Prostate gland (tissue), 2 donors: ENCODE results near the gene SH2D3A. TPM values are rescaled to one million over a fixed set of nuclear protein-coding genes. Genes with fewer than 3 reads are reported as not detected.

Source experiments
- DNase-seq: peaks from one replicate; pipeline ENCODE4 v3.0.0-alpha.2; 2019; ENCODE audit warnings: low spot score
- H3K27ac ChIP-seq, 2 donors: fragments of 200-600 bp; sonication (generic); 2 replicates each; pipeline ENCODE4 v1.5.1; 2017 to 2019
- H3K27me3 ChIP-seq: fragments of 200-600 bp; sonication (generic); replicated peaks from 2 replicates; pipeline ENCODE4 v1.5.1; 2019; ENCODE audit not compliant: insufficient read depth
- H3K36me3 ChIP-seq, 2 donors: fragments of 200-600 bp; sonication (generic); 1 replicate in 1 of 2; 2 replicates in 1 of 2; pipeline versions ENCODE4 v1.5.1 to v1.8.1; 2017 to 2019
- H3K4me1 ChIP-seq: fragments of 200-600 bp; sonication (generic); replicated peaks from 2 replicates; pipeline ENCODE4 v1.5.1; 2019
- H3K4me3 ChIP-seq, 2 donors: fragments of 200-600 bp; sonication (generic); 2 replicates each; pipeline ENCODE4 v1.5.1; 2017 to 2019
- H3K9me3 ChIP-seq: fragments of 200-600 bp; sonication (generic); 2 replicates; pipeline ENCODE4 v1.5.1; 2017
- CTCF ChIP-seq, 4 experiments: fragments of 200-600 bp in 2 of 4; fragments of 450-650 bp in 2 of 4; sonication (generic) in 2 of 4; IDR thresholded peaks; 1 replicate in 3 of 4; 2 replicates in 1 of 4; pipeline ENCODE4 v1.5.1; 2016 to 2019; ENCODE audit warnings: antibody characterized with exemption in 4 of 4, mild to moderate bottlenecking in 2 of 4, moderate library complexity in 2 of 4
- POLR2A ChIP-seq: fragments of 450-650 bp; IDR thresholded peaks from one replicate; pipeline ENCODE4 v1.6.1; 2016; ENCODE audit warnings: antibody characterized with exemption, mild to moderate bottlenecking
- POLR2AphosphoS5 ChIP-seq: sonication (generic); formaldehyde crosslinking; IDR thresholded peaks from one replicate; pipeline ENCODE4 v1.6.1; 2017; ENCODE audit warnings: antibody characterized with exemption
- WGBS: methylation state at CpG from one replicate; pipeline ENCODE4 v1.1.5; 2018; 5-methylcytosine and 5-hydroxymethylcytosine counted together
- intact Hi-C: fragments of 100-400 bp; cut with DNase I; formaldehyde crosslinking; loops from one replicate; pipeline ENCODE4 v1.14.2; 2022
- microRNA-seq: library from miRNA; unstranded; fragments of <30 nt; microRNA quantifications from one replicate; pipeline ENCODE4, GENCODE V29; 2016
- total RNA-seq, 2 donors: library from RNA; depleted of rRNA; stranded (reverse); fragments of >200 nt; gene quantifications; one replicate each; pipeline ENCODE4 v1.1.0, GENCODE V29; 2016

SH2D3A gene
- total RNA-seq, 2 donors from 2014 or later, result 35.5 to 45.1 TPM

- no peaks in the 10 kb centered on the region for H3K4me1 ChIP-seq
- intact Hi-C loops, result no loop called here
- no peak overlapping the region for H3K27ac ChIP-seq
- no peak for DNase-seq
- no peaks in the 10 kb centered on the region for H3K9me3 ChIP-seq
- H3K27me3 ChIP-seq, result no peaks in the 10 kb centered on the region
- no peaks in the 10 kb centered on the region for H3K36me3 ChIP-seq
- H3K4me3 ChIP-seq, result no peak overlapping the region
- no peak for TF ChIP-seq POLR2AphosphoS5
- TF ChIP-seq POLR2A, result no peak
- no peak for TF ChIP-seq CTCF (IDR thresholded peaks at IDR 0.05)
- WGBS, result 81% methylated on average over 16 of the region's 16 CpGs
These were observed 59.6 kb downstream of the SH2D3A start for GRCh38 chr19:6707658-6708018.

GRCh38 chr19:6707011-6707657 is 60.1 kb downstream of the SH2D3A start:
- TF ChIP-seq POLR2A (no peak), CTCF (IDR thresholded peaks at IDR 0.05) (no peak), POLR2AphosphoS5 (no peak)
- DNase-seq, result no peak
- H3K27ac ChIP-seq, result no peak overlapping the region
- H3K4me1 ChIP-seq, result no peaks in the 10 kb centered on the region
- H3K27me3 ChIP-seq, result no peaks in the 10 kb centered on the region
- no peaks in the 10 kb centered on the region for H3K36me3 ChIP-seq
- intact Hi-C loops, result no loop called here
- 85% methylated on average over 41 of the region's 44 CpGs for WGBS
- no peaks in the 10 kb centered on the region for H3K9me3 ChIP-seq
- H3K4me3 ChIP-seq, result no peak overlapping the region

- Histone ChIP-seq H3K4me3 (no peak overlapping the region), H3K27ac (no peak overlapping the region), H3K9me3 (no peaks in the 10 kb centered on the region), H3K27me3 (no peaks in the 10 kb centered on the region), H3K36me3 (no peaks in the 10 kb centered on the region), H3K4me1 (no peaks in the 10 kb centered on the region)
- no peak for TF ChIP-seq POLR2AphosphoS5
- TF ChIP-seq CTCF (IDR thresholded peaks at IDR 0.05), result no peak
- TF ChIP-seq POLR2A, result no peak
- no peak for DNase-seq
- WGBS, result 52% methylated on average over 3 of the region's 3 CpGs
- intact Hi-C loops, result no loop called here
These were observed 60.6 kb downstream of the SH2D3A start for GRCh38 chr19:6706633-6706958.

GRCh38 chr19:6705931-6706632 is 61.2 kb downstream of the SH2D3A start:
- Histone ChIP-seq H3K9me3 (no peaks in the 10 kb centered on the region), H3K27ac (no peak overlapping the region), H3K36me3 (no peaks in the 10 kb centered on the region), H3K4me3 (no peak overlapping the region), H3K27me3 (no peaks in the 10 kb centered on the region), H3K4me1 (no peaks in the 10 kb centered on the region)
- intact Hi-C loops, result no loop called here
- DNase-seq, result no peak
- WGBS, result 72% methylated on average over 11 of the region's 11 CpGs
- TF ChIP-seq POLR2A (no peak), POLR2AphosphoS5 (no peak), CTCF (IDR thresholded peaks at IDR 0.05) (no peak)

Small RNAs within 50 kb of the gene (microRNA-seq; reads per million reads assigned to microRNA genes)
- gene MIR6791, result 0.59 reads per million

Other genes with a start within 250 kb of the SH2D3A start
- 1 to 10 TPM in 1 of 2 donors, not detected in 1; 4.5 TPM for gene TNFSF9, start 236.4 kb downstream of the SH2D3A start, total RNA-seq
- not detected for gene CD70, start 176.3 kb downstream of the SH2D3A start, total RNA-seq
- gene TNFSF14, start 97.3 kb downstream of the SH2D3A start, total RNA-seq, result under 1 TPM; 0.34 to 0.55 TPM
- gene C3, start 46.8 kb downstream of the SH2D3A start, total RNA-seq, result 100 to 1,000 TPM in 1 of 2 donors, 10 to 100 TPM in 1; 95.1 to 165 TPM
- 10 to 100 TPM; 62.7 to 98.0 TPM for gene GPR108, start 29.9 kb downstream of the SH2D3A start, total RNA-seq
- gene TRIP10, start 27.8 kb downstream of the SH2D3A start, total RNA-seq, result 10 to 100 TPM; 37.0 to 74.2 TPM
- 1 to 10 TPM; 3.6 to 4.8 TPM for gene VAV1, start 5.3 kb upstream of the SH2D3A start, total RNA-seq
- gene ADGRE1, start 120.1 kb upstream of the SH2D3A start, total RNA-seq, result 1 to 10 TPM in 1 of 2 donors, not detected in 1; 1.2 TPM